ENCODE data around the gene PACS2.

- TF ChIP-seq POLR2A (IDR thresholded peaks at IDR 0.05) (no peak), CTCF (IDR thresholded peaks at IDR 0.05) (no peak), POLR2AphosphoS5 (IDR thresholded peaks at IDR 0.05) (no peak)
Observed at GRCh38 chr14:105411985-105412770, 97.6 kb downstream of the PACS2 start.

Data from breast epithelium (tissue), 3 donors.